ENCODE results near the gene UBE2C.

DNA sequence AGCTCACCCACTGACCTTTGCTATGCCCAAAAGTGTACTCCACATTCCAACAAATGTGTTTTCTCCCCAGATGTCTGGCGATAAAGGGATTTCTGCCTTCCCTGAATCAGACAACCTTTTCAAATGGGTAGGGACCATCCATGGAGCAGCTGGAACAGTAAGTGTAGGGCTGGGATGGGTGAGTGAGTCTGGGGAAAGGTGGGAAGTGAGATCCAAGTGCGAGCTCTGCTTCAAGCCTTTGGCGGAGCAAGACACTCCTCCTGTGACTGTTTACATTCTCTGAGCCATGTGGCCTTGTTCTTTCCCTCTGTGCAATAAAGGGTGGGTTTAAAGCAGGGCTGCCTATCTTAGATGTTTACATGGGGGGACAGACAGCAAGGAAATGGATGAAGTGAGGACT, 1.9 kb downstream of the UBE2C start:
- TF ChIP-seq, protein P1, sequence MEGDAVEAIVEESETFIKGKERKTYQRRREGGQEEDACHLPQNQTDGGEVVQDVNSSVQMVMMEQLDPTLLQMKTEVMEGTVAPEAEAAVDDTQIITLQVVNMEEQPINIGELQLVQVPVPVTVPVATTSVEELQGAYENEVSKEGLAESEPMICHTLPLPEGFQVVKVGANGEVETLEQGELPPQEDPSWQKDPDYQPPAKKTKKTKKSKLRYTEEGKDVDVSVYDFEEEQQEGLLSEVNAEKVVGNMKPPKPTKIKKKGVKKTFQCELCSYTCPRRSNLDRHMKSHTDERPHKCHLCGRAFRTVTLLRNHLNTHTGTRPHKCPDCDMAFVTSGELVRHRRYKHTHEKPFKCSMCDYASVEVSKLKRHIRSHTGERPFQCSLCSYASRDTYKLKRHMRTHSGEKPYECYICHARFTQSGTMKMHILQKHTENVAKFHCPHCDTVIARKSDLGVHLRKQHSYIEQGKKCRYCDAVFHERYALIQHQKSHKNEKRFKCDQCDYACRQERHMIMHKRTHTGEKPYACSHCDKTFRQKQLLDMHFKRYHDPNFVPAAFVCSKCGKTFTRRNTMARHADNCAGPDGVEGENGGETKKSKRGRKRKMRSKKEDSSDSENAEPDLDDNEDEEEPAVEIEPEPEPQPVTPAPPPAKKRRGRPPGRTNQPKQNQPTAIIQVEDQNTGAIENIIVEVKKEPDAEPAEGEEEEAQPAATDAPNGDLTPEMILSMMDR (IDR thresholded peaks at IDR 0.05) = no peak
- no peak for TF ChIP-seq POLR2A (IDR thresholded peaks at IDR 0.05)
